ENCODE measurements around the gene MARCHF6.
"Not testable (repeated sequence)": the region's sequence is repeated elsewhere in the genome, so short reads cannot be mapped to it uniquely, and the experiment has no call there.

DNA sequence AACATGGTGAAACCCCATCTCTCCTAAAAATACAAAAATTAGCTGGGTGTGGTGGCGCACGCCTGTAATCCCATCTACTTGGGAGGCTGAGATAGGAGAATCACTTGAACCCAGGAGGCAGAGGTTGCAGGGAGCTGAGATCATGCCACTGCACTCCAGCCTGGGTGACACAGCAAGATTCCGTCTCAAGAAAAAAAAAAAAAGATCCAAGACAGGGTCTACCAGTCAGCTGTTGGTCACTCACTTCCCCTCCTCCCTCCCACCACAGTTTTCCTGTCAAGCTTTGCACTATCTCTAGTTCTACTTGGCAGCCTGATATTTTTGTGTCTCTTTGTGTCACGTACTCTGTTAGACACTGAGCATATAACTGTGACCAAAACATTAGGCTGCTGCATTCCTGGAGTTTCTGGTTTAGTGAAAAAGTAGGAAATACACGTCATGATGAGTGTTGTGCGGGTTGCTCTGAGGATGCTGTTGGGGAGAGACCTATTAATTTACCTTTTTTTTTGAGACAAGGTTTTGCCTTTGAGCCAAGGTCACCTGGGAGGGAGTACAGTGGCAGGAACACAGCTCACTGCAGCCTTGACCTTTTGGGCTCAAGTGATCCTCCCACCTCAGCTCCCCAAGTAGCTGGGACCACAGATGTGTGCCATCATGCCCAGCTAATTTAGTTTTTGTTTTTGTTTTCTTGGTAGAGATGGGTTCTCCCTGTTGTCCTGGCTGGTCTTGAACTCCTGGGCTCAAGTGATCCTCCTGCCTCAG is 39.3 kb downstream of the MARCHF6 start:
- not testable (repeated sequence) for TF ChIP-seq EZH2phosphoT487 (IDR thresholded peaks at IDR 0.05; ENCODE audit: insufficient read depth, low read depth); EZH2 (IDR thresholded peaks at IDR 0.05; ENCODE audit: insufficient read depth, poor library complexity, severe bottlenecking)
